Neural cell (in vitro differentiated cells): ENCODE data around the gene HAO1. TPM values are rescaled to one million over a fixed set of nuclear protein-coding genes. Genes with fewer than 3 reads are reported as not detected.

Experiments used
- H2AFZ ChIP-seq: fragments of 200-600, 300-800 bp; sonication (generic), shearing (Covaris generic); 2 replicates; pipeline ENCODE4 v1.6.0; 2014; ENCODE audit warnings: low read depth, mild to moderate bottlenecking, antibody characterized with exemption, low read length, moderate library complexity
- H3F3A ChIP-seq: fragments of 200-600 bp; shearing (Covaris generic); 2 replicates; pipeline ENCODE4 v1.6.1; 2016; ENCODE audit warnings: mild to moderate bottlenecking, moderate library complexity, mixed read lengths, antibody characterized with exemption, low read length; ENCODE audit not compliant: insufficient read depth, poor library complexity, severe bottlenecking
- H3K27ac ChIP-seq: fragments of 200-600, 300-800 bp; sonication (generic), shearing (Covaris generic); 2 replicates; pipeline ENCODE4 v1.5.1; 2014; ENCODE audit warnings: mild to moderate bottlenecking, low read length, moderate library complexity
- H3K27me3 ChIP-seq: fragments of 300-800, 200-600 bp; sonication (generic), shearing (Covaris generic); 2 replicates; pipeline ENCODE4 v1.6.0; 2014; ENCODE audit warnings: mild to moderate bottlenecking, low read depth, low read length, moderate library complexity; ENCODE audit not compliant: insufficient read depth
- H3K36me3 ChIP-seq: fragments of 300-800, 200-600 bp; sonication (generic), shearing (Covaris generic); 2 replicates; pipeline ENCODE4 v1.5.1; 2014; ENCODE audit warnings: mild to moderate bottlenecking, antibody characterized with exemption, low read length, moderate library complexity; ENCODE audit not compliant: insufficient read depth
- H3K4me2 ChIP-seq: fragments of 300-800, 200-600 bp; sonication (generic), shearing (Covaris generic); 2 replicates; pipeline ENCODE4 v1.6.0; 2014; ENCODE audit warnings: mild to moderate bottlenecking, low read length
- H3K4me3 ChIP-seq: fragments of 300-800, 200-600 bp; sonication (generic), shearing (Covaris generic); 2 replicates; pipeline ENCODE4 v1.5.1; 2014; ENCODE audit warnings: mild to moderate bottlenecking, low read length, moderate library complexity
- H3K79me2 ChIP-seq: fragments of 200-600 bp; shearing (Covaris generic); replicated peaks from 2 replicates; pipeline ENCODE4 v1.6.0; 2014; ENCODE audit warnings: mild to moderate bottlenecking, low read length, moderate library complexity; ENCODE audit not compliant: insufficient read depth
- H3K9ac ChIP-seq: fragments of 300-800, 200-600 bp; sonication (generic), shearing (Covaris generic); 2 replicates; pipeline ENCODE4 v1.6.1; 2016; ENCODE audit warnings: mild to moderate bottlenecking, low read length, mixed read lengths
- H3K9me2 ChIP-seq: fragments of 200-600 bp; shearing (Covaris generic); 2 replicates; pipeline ENCODE4 v1.6.1; 2016; ENCODE audit warnings: mild to moderate bottlenecking, low read length, mixed read lengths; ENCODE audit not compliant: insufficient read depth
- H3K9me3 ChIP-seq: fragments of 200-600, 300-800 bp; sonication (generic), shearing (Covaris generic); 2 replicates; pipeline ENCODE4 v1.6.1; 2016; ENCODE audit warnings: mild to moderate bottlenecking, mixed run types, low read length, moderate library complexity, mixed read lengths
- H4K20me1 ChIP-seq: fragments of 200-600 bp; shearing (Covaris generic); 2 replicates; pipeline ENCODE4 v1.6.1; 2016; ENCODE audit warnings: mild to moderate bottlenecking, mixed run types; ENCODE audit not compliant: insufficient read depth
- CTCF ChIP-seq: fragments of 450-650 bp; IDR thresholded peaks from 2 replicates; pipeline ENCODE4 v1.5.1; 2014; ENCODE audit warnings: antibody characterized with exemption, mild to moderate bottlenecking, moderate library complexity; ENCODE audit not compliant: poor library complexity, severe bottlenecking
- EP300 ChIP-seq: fragments of 450-650 bp; conservative IDR thresholded peaks from 2 replicates; pipeline ENCODE4 v1.6.1; 2014; ENCODE audit warnings: antibody characterized with exemption, mild to moderate bottlenecking, moderate library complexity; ENCODE audit not compliant: poor library complexity, severe bottlenecking
- EZH2 ChIP-seq: fragments of 200-600, 300-800 bp; shearing (Covaris generic), sonication (generic); IDR thresholded peaks from 2 replicates; pipeline ENCODE4 v1.6.1; 2014; ENCODE audit warnings: antibody characterized with exemption, low read length, borderline replicate concordance, mild to moderate bottlenecking; ENCODE audit not compliant: insufficient read depth, poor library complexity, severe bottlenecking
- MXI1 ChIP-seq: fragments of 450-650 bp; conservative IDR thresholded peaks from 2 replicates; pipeline ENCODE4 v1.6.1; 2014; ENCODE audit warnings: antibody characterized with exemption, mild to moderate bottlenecking; ENCODE audit not compliant: poor library complexity, severe bottlenecking
- POLR2AphosphoS5 ChIP-seq: IDR thresholded peaks from 2 replicates; pipeline ENCODE4 v1.6.1; 2012
- RAD21 ChIP-seq: fragments of 450-650 bp; conservative IDR thresholded peaks from 2 replicates; pipeline ENCODE4 v1.6.1; 2014; ENCODE audit warnings: antibody characterized with exemption, mild to moderate bottlenecking, moderate library complexity
- REST ChIP-seq: IDR thresholded peaks from 2 replicates; pipeline ENCODE4 v1.6.1; 2012; ENCODE audit warnings: borderline replicate concordance
- SMC3 ChIP-seq: fragments of 450-650 bp; conservative IDR thresholded peaks from 2 replicates; pipeline ENCODE4 v1.6.1; 2014; ENCODE audit warnings: antibody characterized with exemption, mild to moderate bottlenecking, moderate library complexity; ENCODE audit not compliant: poor library complexity
- TAF1 ChIP-seq: IDR thresholded peaks from 2 replicates; pipeline ENCODE4 v1.6.1; 2012; ENCODE audit warnings: low read depth
- polyA plus RNA-seq: library from polyadenylated mRNA; depleted of rRNA; stranded (reverse); fragments of >200 nt; gene quantifications from 2 replicates; pipeline ENCODE4 v1.2.3, GENCODE V29; 2014

Gene HAO1
- polyA plus RNA-seq, 1 donor from 2014 or later: not detected

GRCh38 chr20:7883309-7883708, 56.9 kb downstream of the HAO1 start:
- H3K27me3 ChIP-seq: no peaks in the 10 kb centered on the region
- no peaks in the 10 kb centered on the region for H3F3A ChIP-seq
- H3K4me2 ChIP-seq: no peak overlapping the region
- H3K4me3 ChIP-seq: no peak overlapping the region
- TF ChIP-seq EP300 (no peak), SMC3 (no peak), CTCF (no peak), REST (no peak), TAF1 (no peak), RAD21 (no peak), POLR2AphosphoS5 (no peak), EZH2 (no peak), MXI1 (no peak)
- no peak overlapping the region for H2AFZ ChIP-seq
- H3K9me3 ChIP-seq: no peaks in the 10 kb centered on the region
- no peaks in the 10 kb centered on the region for H4K20me1 ChIP-seq
- no peaks in the 10 kb centered on the region for H3K36me3 ChIP-seq
- H3K79me2 ChIP-seq: no peaks in the 10 kb centered on the region
- H3K27ac ChIP-seq: no peak overlapping the region
- H3K9ac ChIP-seq: no peak overlapping the region
- no peaks in the 10 kb centered on the region for H3K9me2 ChIP-seq

GRCh38 chr20:7882076-7882475, 58.2 kb downstream of the HAO1 start:
- no peak overlapping the region for H2AFZ ChIP-seq
- no peaks in the 10 kb centered on the region for H3K27me3 ChIP-seq
- H4K20me1 ChIP-seq: no peaks in the 10 kb centered on the region
- no peaks in the 10 kb centered on the region for H3K79me2 ChIP-seq
- H3K4me2 ChIP-seq: no peak overlapping the region
- H3K27ac ChIP-seq: no peak overlapping the region
- H3K4me3 ChIP-seq: no peak overlapping the region
- no peak overlapping the region for H3K9ac ChIP-seq
- H3K9me2 ChIP-seq: no peaks in the 10 kb centered on the region
- TF ChIP-seq REST: no peak
- TF ChIP-seq SMC3: no peak
- TF ChIP-seq POLR2AphosphoS5: no peak
- no peak for TF ChIP-seq TAF1
- TF ChIP-seq MXI1: no peak
- no peak for TF ChIP-seq EZH2
- no peak for TF ChIP-seq RAD21
- TF ChIP-seq CTCF: no peak
- no peak for TF ChIP-seq EP300
- no peaks in the 10 kb centered on the region for H3K9me3 ChIP-seq
- H3F3A ChIP-seq: no peaks in the 10 kb centered on the region
- no peaks in the 10 kb centered on the region for H3K36me3 ChIP-seq
